GM23338 (cell line): ENCODE data around the gene ADD3. TPM values are rescaled to one million over a fixed set of nuclear protein-coding genes. Genes with fewer than 3 reads are reported as not detected.

Experiments
- ATAC-seq: fragments of 200-7000 bp; cut with Tn5 transposase; 3 replicates; pipeline ENCODE4 v1.9.1; 2020
- DNase-seq: peaks from one replicate; pipeline ENCODE4 v3.0.0-alpha.2; 2015; ENCODE audit warnings: low spot score
- H2AFZ ChIP-seq: fragments of 200-600 bp; sonication (generic); 2 replicates; pipeline ENCODE4 v1.8.0; 2016; ENCODE audit warnings: antibody characterized with exemption, mild to moderate bottlenecking, moderate library complexity
- H3F3A ChIP-seq: fragments of 200-600 bp; sonication (generic); replicated peaks from 2 replicates; pipeline ENCODE4 v1.8.0; 2017; ENCODE audit warnings: antibody characterized with exemption, mixed run types, low read depth
- H3K27ac ChIP-seq: fragments of 200-600 bp; sonication (generic); 2 replicates; pipeline ENCODE4 v1.6.1; 2016; ENCODE audit warnings: low read depth
- H3K27me3 ChIP-seq: fragments of 200-600 bp; sonication (generic); 2 replicates; pipeline ENCODE4 v1.8.0; 2016; ENCODE audit warnings: mild to moderate bottlenecking, mixed run types, moderate library complexity; ENCODE audit not compliant: insufficient read depth
- H3K36me3 ChIP-seq: fragments of 200-600 bp; sonication (generic); 2 replicates; pipeline ENCODE4 v1.8.0; 2016; ENCODE audit warnings: mild to moderate bottlenecking; ENCODE audit not compliant: insufficient read depth
- H3K4me1 ChIP-seq: fragments of 200-600 bp; sonication (generic); 2 replicates; pipeline ENCODE4 v1.8.0; 2016; ENCODE audit warnings: mild to moderate bottlenecking, moderate library complexity; ENCODE audit not compliant: insufficient read depth
- H3K4me2 ChIP-seq: fragments of 200-600 bp; sonication (generic); 2 replicates; pipeline ENCODE4 v1.7.1; 2017; ENCODE audit warnings: mixed run types
- H3K4me3 ChIP-seq: fragments of 200-600 bp; sonication (generic); 2 replicates; pipeline ENCODE4 v1.6.1; 2016; ENCODE audit warnings: mixed run types
- H3K79me2 ChIP-seq: fragments of 200-600 bp; sonication (generic); replicated peaks from 2 replicates; pipeline ENCODE4 v1.8.0; 2017; ENCODE audit warnings: mild to moderate bottlenecking; ENCODE audit not compliant: insufficient read depth
- H3K9me2 ChIP-seq: fragments of 200-600 bp; sonication (generic); 2 replicates; pipeline ENCODE4 v1.8.0; 2017; ENCODE audit not compliant: insufficient read depth
- H4K20me1 ChIP-seq: fragments of 200-600 bp; sonication (generic); replicated peaks from 2 replicates; pipeline ENCODE4 v1.8.0; 2017; ENCODE audit warnings: mild to moderate bottlenecking; ENCODE audit not compliant: insufficient read depth
- H3K27ac Mint-ChIP-seq: 2 replicates; pipeline ENCODE4 v1.8.0; 2020; ENCODE audit warnings: inconsistent platforms, mild to moderate bottlenecking, moderate library complexity, mixed read lengths
- H3K27me3 Mint-ChIP-seq: 3 replicates; pipeline ENCODE4 v1.8.0; 2022; ENCODE audit warnings: low read depth, mild to moderate bottlenecking, moderate library complexity, mixed read lengths, inconsistent platforms; ENCODE audit not compliant: insufficient read depth, poor library complexity
- H3K36me3 Mint-ChIP-seq: 3 replicates; pipeline ENCODE4 v1.8.0; 2021; ENCODE audit warnings: low read depth, mild to moderate bottlenecking, inconsistent platforms, moderate library complexity, mixed read lengths
- H3K4me1 Mint-ChIP-seq: 3 replicates; pipeline ENCODE4 v1.8.0; 2020; ENCODE audit warnings: mild to moderate bottlenecking, inconsistent platforms, mixed read lengths
- H3K4me3 Mint-ChIP-seq: 3 replicates; pipeline ENCODE4 v1.8.0; 2021; ENCODE audit warnings: moderate library complexity, mild to moderate bottlenecking, inconsistent platforms, mixed read lengths
- H3K9me3 Mint-ChIP-seq: 3 replicates; pipeline ENCODE4 v1.8.0; 2020; ENCODE audit warnings: moderate library complexity, mild to moderate bottlenecking, inconsistent platforms, mixed read lengths
- CREB1 ChIP-seq: fragments of 250-450 bp; sonication (Bioruptor Pico); IDR thresholded peaks from 2 replicates; pipeline ENCODE4 v1.5.0; 2020; ENCODE audit warnings: low read depth, mild to moderate bottlenecking, moderate library complexity
- EZH2 ChIP-seq: fragments of 200-600 bp; sonication (generic); IDR thresholded peaks from one replicate; pipeline ENCODE4 v1.8.0; 2017; ENCODE audit warnings: antibody characterized with exemption, mild to moderate bottlenecking, low read depth; ENCODE audit not compliant: unreplicated experiment
- NANOG ChIP-seq: IDR thresholded peaks from 2 replicates; pipeline ENCODE4 v1.6.1; 2016; ENCODE audit warnings: antibody characterized with exemption, borderline replicate concordance
- POLR2AphosphoS5 ChIP-seq: IDR thresholded peaks from 2 replicates; pipeline ENCODE4 v1.6.1; 2016; ENCODE audit warnings: antibody characterized with exemption, low read depth
- REST ChIP-seq: IDR thresholded peaks from one replicate; pipeline ENCODE4 v1.6.1; 2018; ENCODE audit warnings: antibody characterized with exemption; ENCODE audit not compliant: unreplicated experiment
- STAT1 ChIP-seq: IDR thresholded peaks from one replicate; pipeline ENCODE4 v1.6.1; 2016; ENCODE audit warnings: antibody characterized with exemption; ENCODE audit not compliant: unreplicated experiment
- ZNF331 ChIP-seq: fragments of 250-450 bp; sonication (Bioruptor Pico); IDR thresholded peaks from 2 replicates; pipeline ENCODE4 v1.5.0; 2020; ENCODE audit warnings: low read depth, mild to moderate bottlenecking, moderate library complexity
- ZNF462 ChIP-seq: fragments of 250-450 bp; sonication (Bioruptor Pico); IDR thresholded peaks from 2 replicates; pipeline ENCODE4 v1.5.0; 2020; ENCODE audit warnings: mild to moderate bottlenecking, moderate library complexity
- polyA plus RNA-seq: library from polyadenylated mRNA; unstranded; fragments of >200 nt; fragmentation: Nextera tagmentation; extraction: Ambion mirVana; gene quantifications from 2 replicates; pipeline ENCODE4 v1.2.1, GENCODE V29; 2016
- total RNA-seq: library from RNA; depleted of rRNA; stranded (reverse); fragments of >200 nt; shearing (Covaris generic); gene quantifications from 2 replicates; pipeline ENCODE4 v1.2.3, GENCODE V29; 2014
- TF ChIP-seq, protein P1 (sequence below): IDR thresholded peaks from 2 replicates; pipeline ENCODE4 v1.6.1; 2016; ENCODE audit warnings: antibody characterized with exemption
- TF ChIP-seq, protein P2 (sequence below), 2 experiments: fragments of 200-600 bp in 1 of 2; sonication (generic) in 1 of 2; conservative IDR thresholded peaks; 2 replicates each; pipeline versions ENCODE4 v1.5.1 to v1.6.1; 2016 to 2017; ENCODE audit warnings: antibody characterized with exemption in 2 of 2, low read depth in 2 of 2, mild to moderate bottlenecking in 2 of 2, moderate library complexity in 1 of 2

Gene ADD3
- total and polyA plus RNA-seq, 2 experiments from 2014 or later, result 68.5 to 767 TPM

DNA sequence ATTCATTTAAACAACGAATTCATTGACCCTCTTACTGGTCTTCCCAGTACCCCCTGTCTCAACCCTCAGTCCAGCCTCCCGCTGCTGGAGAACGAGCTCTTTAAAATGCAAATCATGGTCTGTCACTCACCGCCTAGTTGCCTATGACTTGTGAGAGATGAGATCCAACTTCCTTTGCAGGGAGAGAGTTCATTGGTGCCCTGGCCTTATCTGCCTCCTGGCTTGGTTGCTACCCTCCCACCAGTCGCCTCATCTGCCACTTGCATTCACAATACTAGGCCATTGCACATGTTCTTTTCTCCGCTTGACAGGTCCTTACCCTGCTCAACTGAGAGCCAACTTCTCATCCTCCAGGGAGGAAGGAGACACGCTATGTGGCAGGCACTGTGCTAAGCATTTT, 145.6 kb downstream of the ADD3 start (continued):
- TF ChIP-seq ZNF331 (CRISPR knock-in tag), result no peak
- TF ChIP-seq, protein P1, sequence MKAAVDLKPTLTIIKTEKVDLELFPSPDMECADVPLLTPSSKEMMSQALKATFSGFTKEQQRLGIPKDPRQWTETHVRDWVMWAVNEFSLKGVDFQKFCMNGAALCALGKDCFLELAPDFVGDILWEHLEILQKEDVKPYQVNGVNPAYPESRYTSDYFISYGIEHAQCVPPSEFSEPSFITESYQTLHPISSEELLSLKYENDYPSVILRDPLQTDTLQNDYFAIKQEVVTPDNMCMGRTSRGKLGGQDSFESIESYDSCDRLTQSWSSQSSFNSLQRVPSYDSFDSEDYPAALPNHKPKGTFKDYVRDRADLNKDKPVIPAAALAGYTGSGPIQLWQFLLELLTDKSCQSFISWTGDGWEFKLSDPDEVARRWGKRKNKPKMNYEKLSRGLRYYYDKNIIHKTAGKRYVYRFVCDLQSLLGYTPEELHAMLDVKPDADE, result no peak
- TF ChIP-seq REST, result no peak

DNA sequence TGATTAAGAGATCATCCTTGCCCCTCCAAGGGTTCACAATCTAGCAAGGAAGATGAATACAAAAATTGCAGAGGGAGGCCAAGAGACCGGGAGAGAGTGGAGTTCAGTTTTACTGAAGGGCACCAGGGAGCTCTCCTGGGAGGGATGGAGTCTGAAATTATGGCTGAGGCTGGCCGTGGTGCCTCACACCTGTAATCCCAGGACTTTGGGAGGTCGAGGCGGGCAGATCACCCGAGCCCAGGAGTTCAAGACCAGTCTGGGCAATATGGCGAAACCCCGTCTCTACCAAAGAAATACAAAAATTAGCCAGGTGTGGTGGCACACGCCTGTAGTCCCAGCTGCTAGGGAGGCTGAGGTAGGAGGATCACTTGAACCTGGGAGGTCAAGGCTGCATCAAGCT, 148.3 kb downstream of the ADD3 start:
- Histone ChIP-seq H3K4me1 (no peaks in the 10 kb centered on the region), H3K4me3 (no peak overlapping the region), H3K36me3 (no peaks in the 10 kb centered on the region), H4K20me1 (no peaks in the 10 kb centered on the region), H3K27me3 (peaks cover 45% of the 10 kb centered on the region), H2AFZ (no peak overlapping the region), H3K4me2 (no peak overlapping the region), H3K27ac (no peak overlapping the region), H3F3A (no peaks in the 10 kb centered on the region), H3K9me2 (no peaks in the 10 kb centered on the region), H3K79me2 (no peaks in the 10 kb centered on the region)
- ATAC-seq (no peak), DNase-seq (no peak)
- peaks cover 20% of the 10 kb centered on the region for H3K4me1 Mint-ChIP-seq
- TF ChIP-seq, protein P2, sequence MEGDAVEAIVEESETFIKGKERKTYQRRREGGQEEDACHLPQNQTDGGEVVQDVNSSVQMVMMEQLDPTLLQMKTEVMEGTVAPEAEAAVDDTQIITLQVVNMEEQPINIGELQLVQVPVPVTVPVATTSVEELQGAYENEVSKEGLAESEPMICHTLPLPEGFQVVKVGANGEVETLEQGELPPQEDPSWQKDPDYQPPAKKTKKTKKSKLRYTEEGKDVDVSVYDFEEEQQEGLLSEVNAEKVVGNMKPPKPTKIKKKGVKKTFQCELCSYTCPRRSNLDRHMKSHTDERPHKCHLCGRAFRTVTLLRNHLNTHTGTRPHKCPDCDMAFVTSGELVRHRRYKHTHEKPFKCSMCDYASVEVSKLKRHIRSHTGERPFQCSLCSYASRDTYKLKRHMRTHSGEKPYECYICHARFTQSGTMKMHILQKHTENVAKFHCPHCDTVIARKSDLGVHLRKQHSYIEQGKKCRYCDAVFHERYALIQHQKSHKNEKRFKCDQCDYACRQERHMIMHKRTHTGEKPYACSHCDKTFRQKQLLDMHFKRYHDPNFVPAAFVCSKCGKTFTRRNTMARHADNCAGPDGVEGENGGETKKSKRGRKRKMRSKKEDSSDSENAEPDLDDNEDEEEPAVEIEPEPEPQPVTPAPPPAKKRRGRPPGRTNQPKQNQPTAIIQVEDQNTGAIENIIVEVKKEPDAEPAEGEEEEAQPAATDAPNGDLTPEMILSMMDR (conservative IDR thresholded peaks at IDR 0.05; ENCODE audit: low read depth in 2 of 2), result no peak
- TF ChIP-seq NANOG (no peak), POLR2AphosphoS5 (no peak), STAT1 (no peak), EZH2 (no peak), ZNF462 (CRISPR knock-in tag) (no peak), CREB1 (CRISPR knock-in tag) (no peak)
- TF ChIP-seq, protein P1, result no peak
- H3K9me3 Mint-ChIP-seq, result no peaks in the 10 kb centered on the region; the same call in 2 of the 3 replicates
- H3K27me3 Mint-ChIP-seq, result peaks cover 34% of the 10 kb centered on the region
- H3K27ac Mint-ChIP-seq, result no peak overlapping the region
- H3K4me3 Mint-ChIP-seq, result no peak overlapping the region
- no peaks in the 10 kb centered on the region for H3K36me3 Mint-ChIP-seq
